HG03025 (cell line): Measurements from ENCODE around the gene EFEMP1.
"Not testable (repeated sequence)": the region's sequence is repeated elsewhere in the genome, so short reads cannot be mapped to it uniquely, and the experiment has no call there.

Source experiments
- ATAC-seq: cut with Tn5 transposase; IDR thresholded peaks from one replicate; pipeline ENCODE4 v1.9.1; 2021; ENCODE audit warnings: mild to moderate bottlenecking, moderate library complexity; ENCODE audit not compliant: unreplicated experiment, low FRiP score

EFEMP1 gene

DNA sequence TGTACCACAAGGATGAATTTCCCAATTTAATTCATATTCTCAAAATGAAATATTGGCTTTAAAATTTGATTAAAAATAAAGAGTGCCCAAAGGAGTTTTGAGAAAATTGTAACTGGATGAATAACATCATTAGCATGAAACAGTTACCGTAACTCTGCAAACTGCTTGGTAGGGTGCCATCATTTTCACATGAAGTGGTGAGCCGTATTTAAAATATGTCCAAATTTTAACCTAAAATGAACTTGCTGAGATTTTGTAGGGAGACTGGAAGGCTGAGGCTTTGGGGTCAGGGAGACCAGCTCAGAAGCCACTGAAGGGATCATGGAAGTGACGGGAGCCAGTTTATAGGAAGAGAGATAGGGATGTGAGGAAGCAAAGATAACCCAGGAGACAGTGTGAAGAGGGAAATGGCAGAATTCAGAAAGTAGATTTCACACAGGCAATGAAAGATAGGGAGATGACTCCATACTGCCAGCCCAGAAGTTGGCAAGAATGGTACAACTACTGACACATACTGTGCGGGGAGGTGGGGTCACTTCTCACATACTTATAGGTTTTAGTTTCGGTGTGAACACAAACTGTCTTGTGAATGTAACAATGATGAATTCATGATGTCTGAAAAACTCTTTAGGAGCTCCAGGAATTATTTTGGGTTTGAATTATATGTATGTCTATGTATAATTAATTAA lies 53.8 kb downstream of the EFEMP1 start:
- ATAC-seq: no peak

DNA sequence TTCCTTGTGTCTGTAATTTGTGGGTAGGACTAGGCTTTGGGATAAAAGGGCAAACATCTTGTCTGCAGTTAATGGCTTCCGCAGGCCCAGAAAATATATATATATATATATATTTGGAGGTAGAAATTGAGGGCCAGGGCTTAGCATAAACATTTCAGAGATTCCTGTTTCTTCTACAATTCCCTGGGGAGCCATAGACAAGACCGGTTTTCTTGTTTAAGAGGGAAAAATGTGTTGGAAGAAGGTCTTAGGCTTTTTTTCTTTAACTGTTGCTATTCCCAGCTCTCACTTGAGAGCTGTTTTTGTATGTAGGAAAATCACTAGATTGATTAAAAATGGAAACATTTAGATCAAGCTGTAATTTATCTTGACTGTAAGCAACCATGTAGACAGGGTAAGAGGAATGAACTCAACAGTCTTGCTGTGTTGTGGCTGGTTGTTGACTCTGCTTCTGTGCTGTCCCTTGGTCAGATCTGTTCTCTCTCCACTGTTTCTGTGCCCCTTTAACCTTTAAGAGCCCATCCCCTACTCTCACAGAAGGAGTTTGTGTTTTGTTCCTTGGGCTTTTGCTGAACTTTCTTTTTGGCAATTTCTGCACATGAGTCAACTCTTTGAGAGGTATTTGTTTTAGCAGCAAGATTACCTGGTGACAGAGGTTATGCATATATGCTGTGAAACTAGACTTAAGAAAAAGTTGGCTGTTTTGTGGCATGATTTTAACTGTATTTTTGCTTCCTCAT lies 58.3 kb downstream of the EFEMP1 start:
- no peak for ATAC-seq

DNA sequence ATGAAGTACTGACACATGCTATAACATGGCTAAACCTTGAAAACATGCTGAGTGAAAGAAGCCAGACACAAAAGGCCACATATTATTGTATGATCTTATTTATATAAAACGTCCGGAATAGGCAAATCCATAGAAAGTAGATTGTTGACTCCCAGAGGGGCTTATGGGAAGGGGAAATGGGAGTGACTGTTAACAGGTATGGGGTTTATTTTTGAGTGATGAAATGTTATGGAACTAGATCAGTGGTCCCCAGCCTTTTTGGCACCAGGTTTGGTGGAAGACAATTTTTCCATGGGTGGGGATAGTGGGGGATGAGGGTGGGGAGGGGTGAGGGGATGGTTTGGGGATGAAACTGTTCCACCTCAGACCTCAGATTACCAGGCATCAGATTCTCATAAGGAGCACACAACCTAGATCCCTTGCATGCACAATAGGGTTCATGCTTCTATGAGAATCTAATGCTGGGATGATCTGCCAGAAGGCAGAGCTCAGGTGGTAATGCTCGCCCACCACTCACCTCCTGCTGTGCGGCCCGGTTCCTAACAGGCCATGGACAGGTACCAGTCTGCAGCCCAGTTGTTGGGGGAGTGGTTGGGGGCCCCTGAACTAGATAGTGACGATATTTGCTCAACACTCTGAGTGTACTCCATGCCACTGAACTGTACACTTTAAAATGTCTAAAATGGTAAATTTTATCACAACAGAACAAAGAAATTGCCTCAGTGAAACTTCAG lies 59.1 kb downstream of the EFEMP1 start:
- no peak for ATAC-seq

DNA sequence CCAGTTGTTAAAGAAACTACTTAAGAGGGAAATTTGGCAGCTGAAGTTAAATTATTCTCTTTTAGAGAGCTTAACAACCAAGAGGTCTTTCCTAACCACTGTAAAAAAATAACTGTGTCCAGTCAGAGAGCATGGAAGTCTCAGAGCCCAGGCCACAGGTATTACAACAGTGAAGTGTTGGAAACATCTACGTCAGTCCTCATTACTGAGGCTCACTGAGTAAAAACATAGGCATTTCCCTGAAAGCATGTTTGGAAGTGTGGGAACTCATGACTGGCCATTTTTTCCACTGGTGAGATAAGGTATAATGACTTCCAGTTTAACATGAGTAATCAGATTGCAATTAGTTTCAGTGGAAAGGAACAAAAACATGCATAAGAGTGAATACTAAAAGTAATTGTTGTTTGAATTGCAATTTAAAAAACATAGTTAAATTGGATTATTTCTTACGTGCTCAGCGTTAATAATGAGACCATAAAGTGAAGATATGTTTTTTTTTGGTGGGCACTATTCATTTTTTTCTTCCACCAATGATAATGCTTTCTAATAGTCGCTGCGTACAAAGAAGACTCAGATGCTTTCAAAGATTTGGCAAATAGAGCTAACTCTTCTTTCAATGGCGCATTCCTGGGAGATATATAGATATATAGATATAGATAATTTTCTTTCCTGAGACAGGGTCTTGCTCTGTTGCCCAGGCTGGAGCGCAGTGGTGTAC lies 60.8 kb downstream of the EFEMP1 start:
- ATAC-seq: no peak

DNA sequence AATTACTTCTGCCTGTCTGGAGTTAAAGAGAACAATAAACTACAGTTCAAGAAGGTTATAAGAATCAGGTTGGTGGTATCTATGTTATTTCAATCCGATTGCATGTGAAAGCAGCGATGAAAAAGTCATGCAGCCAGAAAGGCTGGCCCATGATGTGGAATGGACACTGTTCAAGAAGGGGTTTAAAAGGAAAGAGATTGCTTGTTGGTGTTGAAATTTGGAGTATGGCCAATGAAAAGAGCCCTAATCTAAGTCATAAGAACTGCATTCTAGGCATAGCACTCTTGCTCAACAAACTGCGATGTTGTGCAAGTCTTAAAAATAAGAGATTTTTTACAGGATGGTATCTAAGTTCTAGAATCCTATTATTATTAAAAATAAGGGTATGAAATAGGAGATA lies 61.3 kb downstream of the EFEMP1 start:
- no peak for ATAC-seq

DNA sequence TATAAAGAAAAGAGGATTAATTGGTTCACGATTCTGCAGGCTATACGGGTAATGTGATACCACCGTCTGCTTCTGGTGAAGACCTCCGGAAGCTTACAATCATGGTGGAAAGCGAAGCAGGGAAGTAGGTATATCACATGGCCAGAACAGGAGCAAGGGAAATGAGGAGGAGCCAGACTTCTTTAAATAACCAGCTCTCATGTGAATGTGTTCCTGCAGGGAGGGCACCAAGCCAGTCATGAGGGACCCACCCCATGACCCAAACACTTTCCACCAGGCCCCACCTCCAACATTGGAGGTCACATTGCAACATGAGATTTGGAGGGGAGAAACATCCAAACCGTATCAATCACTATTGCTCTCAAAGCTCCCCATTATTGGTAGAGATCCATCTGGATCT lies 61.8 kb downstream of the EFEMP1 start:
- no peak for ATAC-seq

DNA sequence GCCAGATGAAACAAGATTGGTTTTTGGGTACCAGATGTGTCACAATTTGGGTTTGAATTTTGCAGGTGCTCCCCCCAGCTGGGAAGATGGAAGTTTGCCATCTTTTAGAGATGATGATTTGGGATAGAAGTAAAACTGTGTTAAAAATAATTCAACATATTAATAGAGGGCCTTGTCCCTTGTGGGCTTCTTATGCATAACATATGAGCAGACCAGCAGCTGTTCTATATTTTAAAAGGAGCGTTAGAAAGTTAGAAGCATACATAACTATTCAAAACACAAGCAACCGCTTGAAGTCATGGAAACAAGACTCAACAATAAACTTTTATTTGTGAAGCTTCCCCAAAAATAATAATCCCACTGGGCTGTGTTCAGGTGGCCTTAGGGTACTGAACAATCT lies 62.8 kb downstream of the EFEMP1 start:
- no peak for ATAC-seq

DNA sequence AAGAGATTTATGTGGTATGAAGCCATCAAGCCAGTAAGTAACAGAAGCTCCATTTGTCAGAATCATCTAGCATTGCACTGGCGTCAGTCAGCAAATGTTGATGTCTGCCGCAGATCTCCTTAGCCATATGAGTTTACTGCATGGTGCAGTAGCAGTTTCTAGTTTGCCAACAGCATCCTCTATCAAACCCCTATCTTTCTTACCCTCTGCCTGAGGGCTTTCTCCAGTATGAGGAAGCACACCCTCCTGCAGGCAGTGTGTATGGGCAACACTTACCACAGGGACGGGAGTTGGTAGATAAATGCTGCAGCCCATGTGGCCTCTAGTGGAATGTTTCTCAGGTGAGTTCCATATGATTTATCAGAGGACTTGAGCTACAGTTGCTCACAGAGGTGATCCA lies 63.7 kb downstream of the EFEMP1 start:
- no peak for ATAC-seq

DNA sequence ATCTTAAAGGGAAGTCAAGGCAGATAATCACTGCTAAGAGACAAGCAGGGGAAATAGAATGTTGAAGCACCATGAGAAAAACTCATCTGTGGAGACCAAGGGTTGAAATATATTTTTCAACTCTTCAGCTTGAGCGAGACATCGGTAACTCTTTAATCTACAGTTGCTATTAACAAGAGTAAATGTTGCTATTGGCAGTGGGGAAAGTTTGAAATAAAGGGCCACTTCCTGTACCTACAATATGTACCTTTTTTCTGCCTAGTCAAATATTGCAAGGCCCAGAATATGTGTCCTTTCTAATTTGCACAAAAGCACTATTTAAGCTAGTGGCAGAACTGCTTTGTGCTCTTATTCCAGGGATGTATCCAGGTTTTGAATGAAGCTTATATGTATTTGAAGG lies 65.8 kb downstream of the EFEMP1 start:
- no peak for ATAC-seq

DNA sequence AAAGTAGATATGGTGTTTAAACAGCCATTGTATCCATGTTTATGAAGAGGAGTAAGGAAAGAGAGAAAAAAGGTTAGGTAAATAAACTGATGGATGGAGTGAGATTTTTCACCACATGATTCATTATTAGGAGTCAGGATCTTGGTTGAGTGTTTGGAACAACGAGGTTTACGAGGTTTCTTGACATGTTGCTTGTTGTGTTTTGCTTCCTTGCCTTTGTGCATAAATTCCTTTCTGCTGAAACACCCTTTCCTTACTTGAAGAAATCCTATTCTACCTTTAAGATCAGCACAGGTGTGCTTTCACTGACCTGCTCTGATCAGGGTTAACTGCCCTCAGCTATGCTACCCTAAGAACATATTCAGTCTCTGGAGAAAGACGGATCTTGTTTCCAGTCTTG lies 66.6 kb downstream of the EFEMP1 start:
- no peak for ATAC-seq

DNA sequence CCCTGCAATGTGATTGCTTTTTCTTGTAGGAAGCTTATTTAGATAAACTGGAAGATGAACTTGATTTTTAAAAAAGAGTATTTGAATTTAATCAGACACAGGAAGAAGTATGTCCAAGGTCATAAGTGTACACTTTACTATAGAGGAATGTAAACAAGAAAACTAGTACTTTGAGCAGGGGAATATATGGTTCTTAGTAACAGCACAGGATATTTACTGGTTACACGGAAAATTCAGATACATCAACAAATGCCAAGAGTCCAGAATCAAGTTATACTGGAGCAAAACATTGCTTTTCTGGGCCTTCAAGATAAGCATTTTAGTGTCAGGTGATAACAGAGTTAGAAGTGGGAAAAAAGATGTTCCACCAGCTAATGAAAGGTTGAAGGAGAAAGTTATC lies 75.5 kb downstream of the EFEMP1 start:
- no peak for ATAC-seq

DNA sequence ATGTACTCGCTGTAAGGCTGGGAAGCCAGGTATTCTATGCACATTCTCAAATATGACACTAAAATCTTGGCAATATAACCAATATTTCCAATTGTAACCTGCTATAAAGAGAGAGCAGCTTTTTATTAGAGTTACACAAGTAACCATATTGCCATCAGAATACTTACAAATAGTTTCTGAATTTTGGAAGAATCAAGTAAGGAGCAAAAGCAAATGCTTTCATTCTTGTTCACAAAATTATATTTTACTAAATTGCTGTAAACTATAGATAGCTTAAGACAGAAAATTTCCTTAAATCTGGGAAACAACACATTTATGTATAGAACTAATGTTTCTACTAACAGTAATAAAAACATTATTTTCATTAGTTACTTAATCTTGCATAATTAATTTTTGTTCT lies 77.2 kb downstream of the EFEMP1 start:
- ATAC-seq: no peak

DNA sequence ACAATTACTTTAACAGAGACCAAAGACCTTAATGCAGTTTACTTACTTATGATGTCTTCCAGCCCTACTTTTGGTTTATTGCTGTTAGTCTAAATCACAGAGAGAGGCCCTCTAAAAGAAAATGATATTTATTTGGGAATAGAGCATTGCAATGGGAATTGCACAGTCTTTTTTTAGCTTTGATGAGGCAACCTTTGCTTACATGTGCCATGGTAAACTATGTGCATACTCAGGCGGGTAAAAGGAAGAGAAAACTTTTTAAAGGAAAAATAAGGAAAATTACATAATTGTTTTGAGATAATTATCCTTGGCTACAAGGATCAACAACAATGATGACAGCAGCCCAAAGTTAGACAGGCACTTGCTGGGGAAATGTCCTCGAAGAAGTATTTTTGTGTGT lies 78.6 kb downstream of the EFEMP1 start:
- no peak for ATAC-seq

DNA sequence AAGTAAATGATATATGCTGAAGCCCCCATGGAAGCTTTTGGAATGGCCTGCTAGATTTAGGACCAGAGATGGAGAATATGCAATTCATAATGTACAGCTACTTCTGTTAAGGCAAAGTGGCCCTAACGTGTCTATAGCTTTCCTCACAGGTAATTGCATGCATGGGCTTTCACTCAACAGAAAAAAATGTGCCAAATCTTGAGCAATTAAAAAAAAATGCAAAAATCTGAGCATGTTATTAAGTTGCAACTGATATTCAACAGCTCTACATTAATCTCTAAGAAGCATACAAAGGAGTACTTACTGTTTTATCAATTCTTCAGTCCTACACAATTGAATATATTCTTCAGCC lies 79.6 kb downstream of the EFEMP1 start:
- ATAC-seq: no peak

DNA sequence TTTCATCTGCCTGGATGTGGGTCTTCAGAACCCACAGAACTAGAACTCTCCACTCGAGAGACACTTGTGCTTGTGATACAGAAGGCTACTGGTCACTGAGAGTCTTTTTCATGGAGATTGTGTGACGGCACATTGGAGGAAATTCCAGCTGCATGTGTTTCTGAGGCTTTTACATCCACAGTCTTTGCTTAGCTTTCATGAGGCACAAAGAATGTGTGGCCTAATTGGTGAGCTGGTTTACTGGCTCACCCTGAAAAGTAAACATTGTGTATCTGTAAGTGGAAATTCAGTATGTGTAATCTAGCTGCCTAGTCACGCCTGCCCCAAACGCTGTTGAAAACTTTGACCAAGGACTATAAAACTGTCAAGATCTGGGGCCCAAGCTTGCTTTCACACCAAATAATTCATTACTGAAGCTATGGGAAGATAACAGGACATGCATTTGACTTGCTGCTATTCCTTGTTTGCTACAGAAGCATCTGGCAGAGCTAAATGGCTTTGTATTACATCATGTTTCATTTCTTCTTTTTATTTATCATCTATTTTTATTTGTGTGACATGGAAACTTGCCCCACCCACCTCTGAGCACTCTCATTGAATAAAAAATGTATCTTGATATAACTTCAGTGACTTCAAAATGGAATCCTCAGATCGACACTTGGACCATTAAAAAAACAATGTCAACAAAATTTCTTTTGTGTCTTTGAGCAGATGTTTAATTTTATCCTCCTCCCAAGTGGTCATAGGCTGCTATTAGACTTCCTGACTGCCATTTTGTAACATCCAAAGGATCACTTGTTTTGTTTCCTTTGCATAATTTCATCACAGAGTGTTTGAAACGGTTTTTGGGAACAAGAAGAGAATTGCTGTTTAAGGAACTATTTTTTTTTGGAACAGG lies 80.2 kb downstream of the EFEMP1 start:
- ATAC-seq: no peak

DNA sequence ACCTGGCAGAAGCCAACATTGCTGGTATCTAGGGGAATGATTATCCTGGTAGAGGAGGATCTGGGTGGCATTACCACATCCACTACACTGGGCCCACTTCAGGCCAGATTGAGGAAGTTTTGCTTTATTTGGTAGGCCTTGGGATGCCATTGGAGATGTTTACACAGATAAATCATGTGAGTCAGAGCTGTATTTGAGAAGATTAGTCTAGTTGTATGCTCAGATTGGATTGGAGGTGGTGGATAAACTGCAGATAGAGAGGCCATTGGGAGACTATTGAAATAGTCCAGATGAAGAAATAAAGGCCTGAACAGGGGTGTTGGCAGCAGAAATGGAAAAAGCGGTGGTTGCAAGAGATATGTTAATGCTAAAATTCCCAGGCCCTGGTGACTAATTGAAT lies 81.5 kb downstream of the EFEMP1 start:
- no peak for ATAC-seq

DNA sequence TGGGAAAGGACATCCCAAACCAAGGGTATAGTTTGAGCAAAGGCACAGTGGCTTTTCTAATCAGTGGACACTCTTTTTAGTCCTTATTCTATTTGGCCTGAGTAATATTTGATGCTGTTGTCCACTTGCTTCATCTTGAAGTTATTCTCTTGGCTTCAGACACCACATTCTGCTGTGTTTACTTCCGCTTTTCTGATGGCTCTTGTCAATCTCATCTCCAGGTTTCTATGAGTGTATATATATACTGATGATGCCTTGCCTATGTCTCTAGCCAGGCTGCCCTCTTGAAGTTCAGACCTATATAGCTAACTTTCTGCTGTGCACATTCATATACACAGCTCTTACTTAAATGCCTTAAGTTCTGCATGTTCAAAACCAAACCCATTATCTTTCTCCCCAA lies 83.1 kb downstream of the EFEMP1 start:
- ATAC-seq: no peak

DNA sequence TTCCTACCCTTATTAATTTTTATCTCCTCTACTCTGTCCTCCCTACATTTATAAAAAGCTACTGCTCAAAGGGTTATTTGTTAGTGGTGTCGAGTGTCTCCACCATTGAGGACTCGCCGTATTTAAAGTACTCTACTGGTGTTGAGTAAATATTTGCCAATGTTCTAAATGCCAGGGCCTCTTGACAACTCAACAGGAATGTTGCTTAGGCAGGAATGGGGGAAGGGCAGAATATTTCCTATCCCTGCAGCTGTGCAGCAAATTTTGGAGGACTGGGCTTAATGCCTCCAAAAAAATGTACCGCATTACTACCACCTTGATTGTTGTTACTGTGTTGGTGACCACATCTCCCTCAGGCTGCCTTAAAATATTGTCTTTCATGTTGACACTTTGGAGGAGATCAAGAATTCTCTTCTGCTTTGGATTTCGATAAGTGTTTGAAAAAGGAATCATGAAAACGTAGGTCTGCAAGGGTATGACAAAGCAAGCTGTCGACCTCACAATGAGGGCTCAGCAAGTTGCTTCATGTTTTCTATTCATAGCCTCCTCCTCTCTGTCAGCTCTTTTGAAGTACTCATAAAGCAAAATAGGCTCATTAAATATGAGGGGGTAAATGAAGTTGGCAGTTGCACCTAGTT lies 84.3 kb downstream of the EFEMP1 start:
- no peak for ATAC-seq

DNA sequence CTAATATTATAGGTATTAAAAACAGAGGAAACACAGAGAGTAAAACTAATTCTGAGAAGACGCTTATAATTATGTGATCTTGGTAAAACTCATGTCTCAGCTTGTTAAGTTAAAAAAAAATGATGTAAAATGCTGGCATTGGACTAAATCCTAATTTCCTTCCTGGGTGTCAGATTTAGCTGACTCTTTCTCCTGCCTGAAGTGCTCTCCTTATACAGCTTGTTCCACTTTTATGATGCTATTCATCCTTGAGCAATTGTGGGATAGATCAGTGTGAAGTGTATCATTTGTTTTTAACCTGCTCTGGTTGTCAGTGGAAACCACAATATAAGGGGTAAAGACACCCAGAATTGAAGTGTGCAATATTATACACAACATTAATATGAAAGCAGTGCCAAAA lies 84.9 kb downstream of the EFEMP1 start:
- no peak for ATAC-seq

DNA sequence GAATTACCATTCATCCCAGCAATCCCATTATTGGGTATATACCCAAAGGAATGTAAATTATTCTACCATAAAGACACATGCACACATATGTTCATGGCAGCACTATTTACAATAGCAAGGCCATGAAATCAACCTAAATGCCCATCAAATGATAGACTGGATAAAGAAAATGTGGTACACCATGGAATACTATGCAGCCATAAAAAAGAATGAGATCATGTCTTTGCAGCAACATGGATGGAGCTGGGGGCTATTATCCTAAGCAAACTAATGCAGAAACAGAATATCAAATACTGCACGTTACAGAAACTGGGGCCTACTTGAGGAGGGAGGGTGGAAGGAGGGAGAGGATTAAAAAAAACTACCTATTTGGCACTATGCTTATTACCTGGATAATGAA lies 85.5 kb downstream of the EFEMP1 start:
- not testable (repeated sequence) for ATAC-seq
